GM18526 (cell line): ENCODE measurements around the gene HADHB.

Experiments
- POLR2A ChIP-seq: IDR thresholded peaks from 3 replicates; pipeline ENCODE4 v1.6.1; 2011; ENCODE audit not compliant: insufficient read length; ENCODE audit errors: extremely low read depth

Gene HADHB

DNA sequence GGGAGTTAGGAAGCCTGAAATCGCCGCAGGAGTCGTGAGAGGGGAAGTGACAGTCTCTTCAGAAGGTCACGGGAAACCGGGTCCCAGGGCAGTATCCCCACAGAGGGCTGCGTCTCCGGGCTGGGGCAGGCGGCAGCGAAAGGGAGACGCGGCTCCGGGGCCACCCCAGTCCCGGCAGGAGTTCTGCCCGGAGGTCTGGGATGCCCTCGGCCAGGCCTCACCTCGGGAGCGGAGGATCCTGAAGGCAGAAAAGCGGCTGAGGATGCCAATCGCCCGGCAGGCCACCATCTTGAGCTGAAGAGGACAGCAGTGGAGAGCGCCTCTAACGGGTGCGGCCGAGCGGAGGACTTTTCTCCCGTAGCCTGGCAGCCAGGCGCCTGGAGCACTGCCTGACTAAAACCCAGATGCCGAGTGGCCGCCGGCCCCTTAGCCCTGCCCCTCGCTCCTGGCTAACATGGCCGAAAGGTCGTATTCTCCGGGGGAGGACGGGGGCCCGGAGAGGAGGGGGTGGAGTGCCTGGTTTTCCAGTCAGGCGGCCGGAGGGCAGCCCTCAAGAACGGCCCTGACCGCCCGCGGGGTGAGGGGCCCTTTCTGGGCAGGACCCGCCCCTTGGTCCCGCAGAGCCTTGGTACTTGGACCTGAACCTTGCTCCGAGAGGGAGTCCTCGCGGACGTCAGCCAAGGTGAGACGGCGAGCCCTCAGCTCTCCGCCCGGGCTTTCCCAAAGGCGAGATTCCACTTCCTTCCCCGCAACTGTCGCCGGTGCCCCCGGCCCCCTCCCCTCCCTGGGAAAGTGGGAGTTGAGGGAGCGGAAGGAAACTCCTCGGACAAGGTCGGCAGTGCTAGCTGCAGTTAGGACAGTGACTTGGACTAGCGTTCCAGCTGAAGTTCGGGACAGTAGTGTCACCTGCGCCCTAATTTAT, at the start of gene HADHB, which contains the start of gene HADHA:
HADHB (plus strand) TSS at position 631 of the 922 bp plus-strand sequence. CDS start 9,316 bp downstream, outside the sequence.
HADHA (minus strand) TSS at position 324 of the 922 bp plus-strand sequence; CDS start at position 288, 36 bp downstream.
- peak; percentile 85 for TF ChIP-seq POLR2A

DNA sequence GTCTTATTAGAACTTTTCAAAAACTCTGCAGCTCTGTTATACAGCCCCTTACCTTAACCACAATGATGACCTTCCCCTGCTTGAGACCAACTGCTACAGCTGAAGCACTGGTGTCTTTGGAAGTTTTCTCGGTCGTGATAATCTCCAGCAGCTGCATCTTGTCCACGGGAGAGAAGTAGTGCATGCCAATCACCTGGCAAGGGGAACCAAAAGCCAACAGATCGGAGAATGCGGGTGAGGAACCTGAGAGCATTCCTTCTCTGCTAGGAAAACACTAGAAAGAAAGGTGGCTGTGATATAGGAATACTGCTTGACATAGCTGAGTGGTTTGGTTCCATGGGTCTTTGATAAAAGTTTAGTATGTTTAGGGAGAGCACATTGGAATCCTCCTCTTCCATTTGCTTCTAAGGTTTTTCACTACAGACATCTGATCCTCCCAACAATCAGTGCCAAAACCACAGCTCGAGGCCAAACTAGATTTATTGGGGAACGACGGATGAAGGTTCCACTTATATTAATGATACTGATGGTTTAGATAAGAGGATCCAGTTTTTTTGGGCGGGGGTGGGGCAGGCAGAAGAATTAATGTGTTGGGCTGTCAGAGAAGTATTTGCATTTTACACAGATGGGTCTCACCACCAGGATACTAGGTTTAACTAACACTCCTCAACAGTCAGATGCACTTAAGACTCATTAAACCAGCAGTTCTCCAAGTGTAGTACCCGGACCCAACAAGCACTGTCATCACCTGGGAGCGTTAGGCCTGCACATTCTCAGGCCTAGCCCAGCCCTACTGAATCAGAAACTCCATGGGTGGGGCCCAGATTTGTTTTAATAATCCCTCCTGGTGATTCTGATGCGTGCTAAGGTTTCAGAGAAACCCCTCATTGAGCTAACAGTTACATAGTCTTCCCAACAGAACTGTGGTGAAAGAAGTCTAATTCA, 49.4 kb upstream of the HADHB start:
- TF ChIP-seq POLR2A, result no peak

GRCh38 chr2:26196683-26197418, 47.9 kb upstream of the HADHB start:
- TF ChIP-seq POLR2A, result no peak

GRCh38 chr2:26197516-26197915, 47.2 kb upstream of the HADHB start:
- no peak for TF ChIP-seq POLR2A

- TF ChIP-seq POLR2A, result no peak
These were observed 41.7 kb upstream of the HADHB start for GRCh38 chr2:26202981-26203490.

GRCh38 chr2:26203906-26204305, 40.8 kb upstream of the HADHB start:
- no peak for TF ChIP-seq POLR2A

DNA sequence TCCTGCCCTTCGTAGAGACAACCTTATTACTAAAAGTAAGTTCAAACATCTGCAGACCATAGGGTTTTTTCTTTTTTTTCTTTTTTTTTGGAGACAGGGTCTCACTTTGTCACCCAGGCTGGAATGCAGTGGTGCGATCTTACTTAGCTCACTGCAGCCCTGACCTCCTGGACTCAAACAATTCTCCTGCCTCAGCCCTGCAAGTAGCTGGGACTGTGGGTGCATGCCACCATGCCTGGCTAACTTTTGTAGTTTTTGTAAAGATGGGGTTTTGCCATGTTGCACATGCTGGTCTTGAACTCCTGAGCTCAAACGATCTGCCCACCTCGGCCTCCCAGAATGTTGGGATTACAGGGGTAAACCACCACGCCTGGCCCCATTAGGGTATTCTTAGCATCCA, 32.7 kb upstream of the HADHB start:
- TF ChIP-seq POLR2A, result no peak

GRCh38 chr2:26214759-26215158, 30.0 kb upstream of the HADHB start:
- no peak for TF ChIP-seq POLR2A

DNA sequence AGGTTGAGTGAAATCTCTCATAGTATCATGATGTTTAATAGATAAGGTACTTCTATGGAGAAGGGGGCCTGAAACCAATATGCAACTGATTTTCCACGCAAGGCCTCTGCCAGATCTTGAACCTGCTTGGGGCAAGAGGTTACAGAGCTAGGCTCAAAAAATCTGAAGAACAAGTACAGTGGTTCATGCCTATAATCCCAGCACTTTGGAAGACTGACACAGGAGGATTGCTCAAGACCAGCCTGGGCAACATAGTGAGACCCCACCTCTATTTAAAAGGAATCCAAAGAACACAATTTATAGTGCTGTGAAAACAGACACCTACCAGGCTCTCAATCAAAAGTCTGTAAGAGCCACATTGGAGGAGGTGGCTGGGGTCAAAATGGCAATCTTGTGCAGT, 28.9 kb upstream of the HADHB start:
- TF ChIP-seq POLR2A, result no peak

- no peak for TF ChIP-seq POLR2A
These were observed 28.2 kb upstream of the HADHB start for GRCh38 chr2:26216587-26216986.

DNA sequence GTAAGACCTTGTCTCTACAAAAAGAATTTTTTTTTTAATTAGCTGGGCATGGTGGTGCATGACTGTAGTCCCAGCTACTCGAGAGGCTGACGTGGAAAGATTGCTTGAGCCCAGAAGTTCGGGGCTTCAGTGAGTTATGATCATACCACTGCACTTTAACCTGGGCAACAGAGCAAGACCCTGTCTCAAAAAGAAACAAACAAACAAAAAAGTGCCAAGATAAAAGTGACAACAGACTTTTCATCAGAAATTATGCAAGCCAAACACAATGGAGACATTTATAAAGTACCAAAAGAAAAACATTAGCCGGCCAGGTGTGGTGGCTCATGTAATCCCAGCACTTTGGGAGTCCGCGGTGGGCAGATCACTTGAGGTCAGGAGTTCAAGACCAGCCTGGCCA, 27.0 kb upstream of the HADHB start:
- no peak for TF ChIP-seq POLR2A

DNA sequence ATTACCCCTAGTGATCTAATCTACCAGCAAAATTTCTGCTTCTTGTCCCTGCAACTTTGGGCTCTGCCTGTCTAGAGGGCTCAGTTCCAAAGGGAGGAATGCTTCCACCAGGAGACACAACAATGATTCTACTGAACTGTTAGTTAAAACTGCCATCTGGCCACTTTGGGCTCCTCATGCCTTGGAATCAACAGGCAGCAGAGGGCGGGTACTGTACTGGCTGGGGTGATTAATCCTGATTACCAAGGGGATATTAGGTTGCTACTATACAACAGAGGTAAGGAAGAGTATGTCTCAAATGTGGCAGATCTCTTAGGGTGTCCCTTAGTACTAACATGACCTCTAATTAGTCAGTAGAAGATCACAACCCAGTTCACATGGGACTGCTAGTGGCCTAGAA, 21.7 kb upstream of the HADHB start:
- TF ChIP-seq POLR2A, result no peak

DNA sequence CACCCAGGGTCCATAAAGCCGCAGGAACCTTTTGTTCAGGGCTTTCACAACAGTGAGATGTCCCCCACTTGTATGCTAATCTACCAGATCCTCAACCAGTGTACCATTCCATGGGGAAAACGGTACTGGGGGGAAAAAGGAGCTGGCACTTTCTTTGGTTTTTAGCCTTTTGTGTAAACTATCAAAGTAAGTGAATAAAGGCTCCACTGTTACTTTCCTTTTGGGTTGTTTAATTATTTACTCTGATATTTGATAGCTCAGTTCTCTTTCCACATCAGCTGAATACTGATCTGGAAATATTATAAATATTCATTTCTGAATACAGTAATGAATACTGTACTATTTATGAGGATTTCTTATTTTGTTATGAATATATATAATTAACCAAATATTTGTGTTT, 20.6 kb upstream of the HADHB start:
- no peak for TF ChIP-seq POLR2A

DNA sequence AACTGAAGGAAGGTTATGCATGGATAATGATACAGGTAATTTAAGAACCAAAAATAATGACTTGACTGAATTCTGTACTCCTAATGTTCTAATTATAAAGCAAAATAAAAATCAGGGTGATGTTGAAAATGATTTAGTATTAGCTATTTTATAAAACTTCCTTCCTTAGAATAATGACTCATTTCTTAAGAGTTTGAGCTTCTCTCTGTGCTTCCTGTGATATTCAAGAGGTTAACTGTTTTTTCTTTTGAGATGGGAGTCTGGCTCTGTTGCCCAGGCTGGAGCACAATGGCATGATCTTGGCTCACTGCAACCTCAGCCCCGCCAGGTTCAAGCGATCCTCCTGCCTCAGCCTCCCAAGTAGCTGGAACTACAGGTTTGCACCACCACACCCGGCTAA, 15.1 kb upstream of the HADHB start:
- TF ChIP-seq POLR2A, result no peak

DNA sequence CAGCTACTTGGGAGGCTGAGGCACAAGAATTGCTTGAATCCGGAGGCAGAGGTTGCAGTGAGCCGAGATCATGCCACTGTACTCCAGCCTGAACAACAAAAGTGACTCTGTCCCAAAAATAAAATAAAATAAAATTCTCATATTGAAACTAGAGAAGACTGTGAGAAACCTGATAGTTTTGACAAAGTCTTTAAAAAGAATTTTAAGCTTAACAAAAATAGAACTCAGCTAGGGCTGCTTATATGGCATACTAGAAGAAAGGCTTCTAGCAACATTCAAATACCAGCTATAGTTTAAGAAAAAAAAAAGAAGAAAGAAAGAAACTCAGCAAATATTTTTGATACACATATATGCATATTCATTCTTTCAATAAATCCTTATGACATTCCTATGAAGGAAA, 13.9 kb upstream of the HADHB start:
- TF ChIP-seq POLR2A, result no peak
